ENCODE measurements around the gene SPTB.

GRCh38 chr14:64795921-64796320 is 83.8 kb downstream of the SPTB start:
- TF ChIP-seq CTCF (IDR thresholded peaks at IDR 0.05) (no peak), POLR2AphosphoS5 (IDR thresholded peaks at IDR 0.05; ENCODE audit: low read depth, low read length) (no peak), TCF7L2 (IDR thresholded peaks at IDR 0.05; ENCODE audit: low read depth, low read length) (no peak), SIN3A (IDR thresholded peaks at IDR 0.05; ENCODE audit: borderline replicate concordance, insufficient read depth, low read depth, low read length) (no peak)
